Measurements from ENCODE around the gene GDPGP1. TPM values are rescaled to one million over a fixed set of nuclear protein-coding genes. Genes with fewer than 3 reads are reported as not detected.
"Not testable (repeated sequence)": the region's sequence is repeated elsewhere in the genome, so short reads cannot be mapped to it uniquely, and the experiment has no call there.

The GDPGP1 gene, protein sequence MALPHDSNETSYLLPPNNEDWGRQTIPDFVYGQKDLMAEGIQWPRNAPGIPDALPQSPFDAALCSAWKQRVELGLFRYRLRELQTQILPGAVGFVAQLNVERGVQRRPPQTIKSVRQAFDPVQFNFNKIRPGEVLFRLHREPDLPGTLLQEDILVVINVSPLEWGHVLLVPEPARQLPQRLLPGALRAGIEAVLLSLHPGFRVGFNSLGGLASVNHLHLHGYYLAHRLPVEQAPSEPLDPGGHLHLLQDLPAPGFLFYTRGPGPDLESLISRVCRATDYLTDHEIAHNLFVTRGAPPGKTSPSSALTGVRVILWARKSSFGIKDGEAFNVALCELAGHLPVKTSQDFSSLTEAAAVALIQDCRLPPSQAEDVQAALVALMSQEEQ
- 8.0 to 9.2 TPM (median 8.4 TPM) in 3 replicates for total RNA-seq

DNA sequence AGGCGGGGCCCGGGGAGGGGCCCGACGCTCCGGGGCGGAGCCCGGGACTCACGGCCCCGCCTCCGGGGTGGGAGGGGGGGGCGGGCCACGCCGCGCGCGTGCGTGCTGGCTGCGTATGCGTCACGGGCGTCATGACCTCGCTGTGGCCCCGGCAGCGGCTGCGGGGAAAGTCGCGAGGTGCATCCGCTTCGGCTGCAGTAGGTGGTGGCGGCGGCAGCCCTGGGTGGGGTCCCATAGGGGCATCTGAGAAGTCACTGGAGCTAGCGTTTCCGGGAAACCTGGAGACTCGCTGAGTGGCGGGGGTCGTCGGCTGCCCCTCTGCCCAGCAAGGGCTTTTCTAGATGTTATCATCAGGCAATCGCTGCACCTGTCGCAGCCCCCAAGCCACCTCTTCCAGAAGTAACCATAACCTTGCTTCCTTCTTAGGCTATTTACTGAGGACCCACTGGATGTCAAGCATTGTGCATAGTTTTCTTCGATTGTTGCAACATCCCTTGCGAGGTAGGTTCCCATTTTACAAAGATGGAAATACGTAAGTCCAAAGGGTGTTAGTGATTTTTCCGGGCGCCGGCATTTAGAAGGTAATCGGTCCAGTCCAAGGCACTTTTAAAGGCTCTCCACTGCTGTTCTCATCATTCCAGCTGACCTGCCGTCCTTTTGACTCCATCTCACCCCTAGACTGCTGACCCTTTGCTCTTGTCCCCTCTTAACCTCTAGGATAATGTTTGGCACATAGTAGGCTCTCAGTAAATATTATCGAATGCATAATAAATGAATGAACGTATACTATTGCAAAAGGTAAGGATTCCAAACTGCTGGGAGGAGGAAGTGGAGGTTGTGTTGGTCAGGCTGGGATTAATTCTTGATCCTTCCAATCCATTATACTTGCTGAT is at the start of gene GDPGP1:
Gene GDPGP1, plus strand, starts transcription at position 114 of the 893 bp plus-strand sequence. CDS start 6,700 bp downstream, outside the sequence.
- peak in 1 of 2 experiments; percentile 85 for DNase-seq (ENCODE audit: low spot score in 2 of 2, unreplicated experiment in 2 of 2)
- H3K27me3 Mint-ChIP-seq (ENCODE audit: low read depth), result no peaks in the 10 kb centered on the region

DNA sequence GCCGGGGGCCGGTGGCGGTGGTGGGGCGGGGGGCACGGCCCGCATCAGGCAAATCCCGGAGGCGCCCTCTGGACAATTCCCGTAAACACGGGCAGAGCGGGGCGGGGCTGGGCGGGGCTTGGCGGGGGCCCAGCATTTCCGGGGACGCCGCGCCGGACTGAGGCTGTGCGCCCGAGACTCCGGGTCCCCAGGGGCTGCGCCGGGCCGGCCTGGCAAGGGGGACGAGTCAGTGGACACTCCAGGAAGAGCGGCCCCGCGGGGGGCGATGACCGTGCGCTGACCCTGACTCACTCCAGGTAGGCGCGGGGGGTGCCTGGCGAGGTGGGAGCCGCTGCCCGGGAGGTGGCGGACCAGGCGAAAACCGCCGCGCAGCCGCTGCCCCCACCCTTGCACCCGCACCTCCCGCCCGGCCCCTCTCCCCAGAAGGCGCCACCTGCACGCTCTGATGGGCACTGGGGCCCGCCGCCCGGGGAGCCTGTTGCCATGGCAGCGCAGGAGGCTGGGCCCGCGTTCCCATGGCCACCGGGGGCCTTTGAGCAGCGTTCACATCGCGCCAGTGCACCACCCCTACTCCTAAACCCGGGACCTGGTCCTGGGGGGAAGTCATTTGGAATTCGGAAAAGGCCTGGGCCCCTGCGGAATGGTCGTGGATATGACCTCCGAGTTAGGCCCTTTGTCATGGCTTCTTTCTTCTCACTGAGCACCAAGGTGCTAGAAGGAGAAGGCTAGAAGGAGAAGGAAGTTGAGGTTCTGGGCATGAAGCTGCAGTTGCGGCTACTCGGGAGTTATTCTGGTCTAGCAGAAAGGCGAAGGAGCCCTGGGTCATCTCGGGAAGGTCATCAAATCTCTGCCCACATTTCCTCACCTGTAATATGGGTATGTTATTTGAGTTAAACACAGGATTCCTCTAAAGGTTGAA is 49.0 kb upstream of the GDPGP1 start:
- peak overlapping the region; percentile 79 for H3K27ac Mint-ChIP-seq
- H3K9me3 Mint-ChIP-seq, result no peaks in the 10 kb centered on the region
- no peaks in the 10 kb centered on the region for H3K36me3 Mint-ChIP-seq
- H3K27me3 Mint-ChIP-seq (ENCODE audit: low read depth), result no peaks in the 10 kb centered on the region
- H3K4me1 Mint-ChIP-seq, result peaks cover 22% of the 10 kb centered on the region
- peak; percentile 32 to 65 for DNase-seq (ENCODE audit: low spot score in 2 of 2, unreplicated experiment in 2 of 2)
- TF ChIP-seq, protein P1, sequence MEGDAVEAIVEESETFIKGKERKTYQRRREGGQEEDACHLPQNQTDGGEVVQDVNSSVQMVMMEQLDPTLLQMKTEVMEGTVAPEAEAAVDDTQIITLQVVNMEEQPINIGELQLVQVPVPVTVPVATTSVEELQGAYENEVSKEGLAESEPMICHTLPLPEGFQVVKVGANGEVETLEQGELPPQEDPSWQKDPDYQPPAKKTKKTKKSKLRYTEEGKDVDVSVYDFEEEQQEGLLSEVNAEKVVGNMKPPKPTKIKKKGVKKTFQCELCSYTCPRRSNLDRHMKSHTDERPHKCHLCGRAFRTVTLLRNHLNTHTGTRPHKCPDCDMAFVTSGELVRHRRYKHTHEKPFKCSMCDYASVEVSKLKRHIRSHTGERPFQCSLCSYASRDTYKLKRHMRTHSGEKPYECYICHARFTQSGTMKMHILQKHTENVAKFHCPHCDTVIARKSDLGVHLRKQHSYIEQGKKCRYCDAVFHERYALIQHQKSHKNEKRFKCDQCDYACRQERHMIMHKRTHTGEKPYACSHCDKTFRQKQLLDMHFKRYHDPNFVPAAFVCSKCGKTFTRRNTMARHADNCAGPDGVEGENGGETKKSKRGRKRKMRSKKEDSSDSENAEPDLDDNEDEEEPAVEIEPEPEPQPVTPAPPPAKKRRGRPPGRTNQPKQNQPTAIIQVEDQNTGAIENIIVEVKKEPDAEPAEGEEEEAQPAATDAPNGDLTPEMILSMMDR (IDR thresholded peaks at IDR 0.05; ENCODE audit: unreplicated experiment), result no peak
- H3K4me3 Mint-ChIP-seq, result peak overlapping the region; percentile 67

More for the DNA sequence above, at the start of gene GDPGP1:
- H3K36me3 Mint-ChIP-seq, result peaks cover 15% of the 10 kb centered on the region
- H3K27ac Mint-ChIP-seq, result peak within 1 kb of the TSS; percentile 88
- TF ChIP-seq, protein P1 (IDR thresholded peaks at IDR 0.05; ENCODE audit: unreplicated experiment), result peak; percentile 1
- H3K9me3 Mint-ChIP-seq, result no peaks in the 10 kb centered on the region
- H3K4me3 Mint-ChIP-seq, result peak within 1 kb of the TSS; percentile 75
- H3K4me1 Mint-ChIP-seq, result peaks cover 12% of the 10 kb centered on the region

DNA sequence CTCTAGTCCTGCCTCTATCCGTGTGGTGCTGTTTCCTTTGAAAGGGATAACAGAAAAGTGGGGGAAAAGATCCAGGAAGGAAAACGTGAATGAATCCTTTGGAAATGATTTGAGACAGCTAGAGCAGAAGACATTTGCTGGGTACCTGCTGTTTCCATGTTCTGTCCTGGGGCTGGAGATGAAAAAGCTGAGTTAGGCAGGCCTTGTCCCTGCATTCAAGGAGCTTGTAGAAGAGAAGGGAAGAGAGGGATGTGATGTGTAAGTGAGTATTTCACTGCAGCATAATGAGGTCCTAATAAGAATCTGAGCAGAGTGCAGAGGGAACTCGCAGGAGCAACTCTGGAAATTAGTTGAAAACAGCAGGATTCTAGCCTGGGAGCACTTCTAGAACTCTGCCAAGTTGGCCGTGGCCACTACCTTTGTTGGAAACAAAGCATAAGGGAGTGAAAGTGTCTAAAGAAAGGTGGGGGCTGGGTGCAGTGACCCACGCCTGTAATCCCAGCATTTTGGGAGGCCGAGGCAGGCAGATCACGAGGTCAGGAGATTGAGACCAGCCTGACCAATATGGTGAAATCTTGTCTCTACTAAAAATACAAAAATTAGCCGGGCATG is 46.6 kb upstream of the GDPGP1 start:
- Mint-ChIP-seq H3K27me3 (ENCODE audit: low read depth) (no peaks in the 10 kb centered on the region), H3K36me3 (no peaks in the 10 kb centered on the region), H3K4me1 (peaks cover 22% of the 10 kb centered on the region), H3K4me3 (no peak overlapping the region), H3K27ac (peak overlapping the region; percentile 5), H3K9me3 (no peaks in the 10 kb centered on the region)
- TF ChIP-seq, protein P1 (IDR thresholded peaks at IDR 0.05; ENCODE audit: unreplicated experiment), result no peak
- DNase-seq (ENCODE audit: low spot score in 2 of 2, unreplicated experiment in 2 of 2), result no peak

- H3K27ac Mint-ChIP-seq; H3K9me3 Mint-ChIP-seq; H3K36me3 Mint-ChIP-seq; H3K27me3 Mint-ChIP-seq (ENCODE audit: low read depth); H3K4me3 Mint-ChIP-seq; DNase-seq (ENCODE audit: low spot score in 2 of 2, unreplicated experiment in 2 of 2): not testable (repeated sequence)
- H3K4me1 Mint-ChIP-seq, result peaks cover 26% of the 10 kb centered on the region
Observed at GRCh38 chr15:90188065-90188464, 45.9 kb upstream of the GDPGP1 start.

- Mint-ChIP-seq H3K27ac (no peak overlapping the region), H3K9me3 (no peaks in the 10 kb centered on the region), H3K27me3 (ENCODE audit: low read depth) (no peaks in the 10 kb centered on the region), H3K4me3 (no peak overlapping the region), H3K36me3 (peaks cover 2% of the 10 kb centered on the region), H3K4me1 (peaks cover 22% of the 10 kb centered on the region)
- TF ChIP-seq, protein P1 (IDR thresholded peaks at IDR 0.05; ENCODE audit: unreplicated experiment), result no peak
- DNase-seq (ENCODE audit: low spot score in 2 of 2, unreplicated experiment in 2 of 2), result no peak
Observed at GRCh38 chr15:90188914-90189748, 44.9 kb upstream of the GDPGP1 start.

All from mesothelial cell of epicardium (in vitro differentiated cells).